Cardiac fibroblast (primary cell): ENCODE data around the gene PPFIBP2.

Experiments
- DNase-seq, 2 donors: peaks; one replicate each; pipeline versions ENCODE4 v3.0.0 to v3.0.0-alpha.2; 2010; ENCODE audit warnings: low read depth in 2 of 2
- H3K4me3 ChIP-seq, 2 donors: replicated peaks in 1 of 2; 1 replicate in 1 of 2; 2 replicates in 1 of 2; pipeline ENCODE4 v1.5.1; 2011; ENCODE audit warnings: low read depth in 2 of 2, low read length in 2 of 2, mild to moderate bottlenecking in 2 of 2, moderate library complexity in 1 of 2
- CTCF ChIP-seq: IDR thresholded peaks from one replicate; pipeline ENCODE4 v1.5.1; 2011; ENCODE audit warnings: low read depth, mild to moderate bottlenecking, low read length, inconsistent platforms

PPFIBP2 gene

GRCh38 chr11:7506243-7506642 lies 7.6 kb upstream of the PPFIBP2 start:
- no peak overlapping the region for H3K4me3 ChIP-seq
- DNase-seq = no peak
- no peak for TF ChIP-seq CTCF

- no peak for TF ChIP-seq CTCF
- H3K4me3 ChIP-seq = no peak overlapping the region
- no peak for DNase-seq
These were observed 5.7 kb upstream of the PPFIBP2 start for GRCh38 chr11:7508087-7508486.

- DNase-seq = peak in 1 of 2 donors; percentile 13
- TF ChIP-seq CTCF = no peak
- no peak overlapping the region for H3K4me3 ChIP-seq
These were observed 3.8 kb upstream of the PPFIBP2 start for GRCh38 chr11:7509966-7510365.

GRCh38 chr11:7511401-7511800 lies 2.4 kb upstream of the PPFIBP2 start:
- TF ChIP-seq CTCF = no peak
- DNase-seq = peak in 1 of 2 donors; percentile 30
- no peak overlapping the region for H3K4me3 ChIP-seq

- peak overlapping the region; percentile 63 to 70 for H3K4me3 ChIP-seq
- DNase-seq = peak; percentile 42 to 55
- TF ChIP-seq CTCF = peak; percentile 3
These were observed 1.1 kb upstream of the PPFIBP2 start for GRCh38 chr11:7512525-7513233.

- peak overlapping the region; percentile 63 to 70 for H3K4me3 ChIP-seq
- no peak for TF ChIP-seq CTCF
- DNase-seq = no peak
These were observed 346 bp downstream of the PPFIBP2 start for GRCh38 chr11:7514099-7514591.
